Smooth muscle cell (in vitro differentiated cells): ENCODE measurements around the gene NOP9. TPM values are rescaled to one million over a fixed set of nuclear protein-coding genes. Genes with fewer than 3 reads are reported as not detected.

ENCODE experiments used
- DNase-seq: peaks from one replicate; lab custom pipeline; 2025; ENCODE audit not compliant: unreplicated experiment; lab: John Stamatoyannopoulos, UW
- H2AFZ ChIP-seq: fragments of 200-600 bp; sonication (generic); 2 replicates; pipeline ENCODE4 v1.6.0; 2016; ENCODE audit warnings: antibody characterized with exemption, low read depth, mild to moderate bottlenecking
- H3F3A ChIP-seq: fragments of 200-600 bp; sonication (generic); 2 replicates; pipeline ENCODE4 v1.6.0; 2017; ENCODE audit warnings: antibody characterized with exemption, low read depth
- H3K27ac ChIP-seq: fragments of 200-600 bp; sonication (generic); 2 replicates; pipeline ENCODE4 v1.5.1; 2016; ENCODE audit warnings: low read depth, mild to moderate bottlenecking
- H3K27me3 ChIP-seq: fragments of 200-600 bp; sonication (generic); 2 replicates; pipeline ENCODE4 v1.6.1; 2016; ENCODE audit warnings: low read depth, mild to moderate bottlenecking
- H3K36me3 ChIP-seq: fragments of 200-600 bp; sonication (generic); 2 replicates; pipeline ENCODE4 v1.5.1; 2016; ENCODE audit warnings: low read depth
- H3K4me1 ChIP-seq: fragments of 200-600 bp; sonication (generic); 2 replicates; pipeline ENCODE4 v1.5.1; 2016; ENCODE audit warnings: low read depth
- H3K4me2 ChIP-seq: fragments of 200-600 bp; sonication (generic); 2 replicates; pipeline ENCODE4 v1.6.0; 2016; ENCODE audit warnings: mild to moderate bottlenecking
- H3K4me3 ChIP-seq: fragments of 200-600 bp; sonication (generic); 2 replicates; pipeline ENCODE4 v1.5.1; 2016; ENCODE audit warnings: mild to moderate bottlenecking
- H3K79me2 ChIP-seq: fragments of 200-600 bp; sonication (generic); 2 replicates; pipeline ENCODE4 v1.6.0; 2016; ENCODE audit warnings: low read depth, mild to moderate bottlenecking
- H3K9ac ChIP-seq: fragments of 200-600 bp; sonication (generic); 2 replicates; pipeline ENCODE4 v1.6.0; 2016; ENCODE audit warnings: low read depth
- H3K9me3 ChIP-seq: fragments of 200-600 bp; sonication (generic); replicated peaks from 2 replicates; pipeline ENCODE4 v1.5.1; 2016; ENCODE audit warnings: low read depth
- H4K20me1 ChIP-seq: fragments of 200-600 bp; sonication (generic); 2 replicates; pipeline ENCODE4 v1.6.0; 2016; ENCODE audit warnings: low read depth
- WGBS: methylation state at CpG from one replicate; pipeline ENCODE4 v1.1.7; 2016; ENCODE audit warnings: low lambda C conversion rate; 5-methylcytosine and 5-hydroxymethylcytosine counted together
- polyA plus RNA-seq: library from polyadenylated mRNA; unstranded; fragments of >200 nt; fragmentation: Nextera tagmentation; extraction: Ambion mirVana; gene quantifications from 2 replicates; pipeline ENCODE4 v1.2.1, GENCODE V29; 2016
- total RNA-seq: library from RNA; depleted of rRNA; stranded (reverse); fragments of >200 nt; gene quantifications from 2 replicates; pipeline ENCODE4 v1.2.3, GENCODE V29; 2014
- TF ChIP-seq, protein P1 (sequence below): fragments of 200-600 bp; sonication (generic); IDR thresholded peaks from 2 replicates; pipeline ENCODE4 v1.5.1; 2017; ENCODE audit warnings: borderline replicate concordance, mild to moderate bottlenecking, antibody characterized with exemption; ENCODE audit not compliant: insufficient read depth, poor library complexity, severe bottlenecking

The NOP9 gene
- total and polyA plus RNA-seq, 2 experiments from 2014 or later: 3.3 to 9.3 TPM

DNA sequence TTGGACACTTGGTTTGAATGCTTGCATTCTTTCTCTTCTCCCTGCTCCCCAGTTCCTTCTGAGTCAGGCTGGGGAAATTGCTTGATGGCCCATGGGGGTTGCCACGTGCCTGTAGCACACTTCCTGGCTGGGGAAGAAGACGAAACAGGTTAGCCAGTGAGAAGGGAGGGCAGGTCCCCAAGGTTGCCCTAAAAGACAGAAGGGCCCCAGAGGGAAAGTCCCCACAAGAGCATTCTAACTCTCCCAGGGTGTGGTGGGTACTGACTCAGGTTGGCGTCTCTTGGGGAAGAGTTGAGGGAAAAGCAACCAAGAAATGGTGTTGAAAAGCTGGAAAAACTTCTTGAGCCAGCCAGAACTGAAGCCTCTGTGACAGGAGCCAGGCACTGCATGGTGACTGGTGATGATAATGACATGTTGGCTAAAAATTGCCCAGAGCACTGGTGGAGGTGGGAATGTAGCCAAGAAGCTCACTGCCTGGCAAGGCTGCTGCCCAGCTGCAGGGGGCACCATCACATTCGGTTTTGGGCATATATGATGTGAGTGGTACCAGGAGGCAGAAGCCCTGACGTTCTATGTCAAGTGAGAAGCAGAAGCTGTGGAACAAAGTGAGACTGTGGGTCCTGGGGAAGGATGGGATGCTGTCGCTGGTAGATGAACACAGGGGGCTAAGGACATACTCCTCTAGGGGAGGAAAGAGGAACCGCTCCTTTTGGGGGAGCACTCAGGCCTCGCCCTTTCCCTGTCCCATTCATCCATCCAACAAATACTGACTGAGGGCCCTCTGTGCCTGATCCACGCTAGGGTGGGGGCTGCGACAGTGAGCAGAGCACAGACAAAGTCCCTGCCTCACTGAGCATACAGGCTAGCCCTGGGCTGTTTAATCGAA lies 20.1 kb upstream of the NOP9 start:
- Histone ChIP-seq H2AFZ (no peak overlapping the region), H3K27ac (no peak overlapping the region), H3K9me3 (no peaks in the 10 kb centered on the region)

DNA sequence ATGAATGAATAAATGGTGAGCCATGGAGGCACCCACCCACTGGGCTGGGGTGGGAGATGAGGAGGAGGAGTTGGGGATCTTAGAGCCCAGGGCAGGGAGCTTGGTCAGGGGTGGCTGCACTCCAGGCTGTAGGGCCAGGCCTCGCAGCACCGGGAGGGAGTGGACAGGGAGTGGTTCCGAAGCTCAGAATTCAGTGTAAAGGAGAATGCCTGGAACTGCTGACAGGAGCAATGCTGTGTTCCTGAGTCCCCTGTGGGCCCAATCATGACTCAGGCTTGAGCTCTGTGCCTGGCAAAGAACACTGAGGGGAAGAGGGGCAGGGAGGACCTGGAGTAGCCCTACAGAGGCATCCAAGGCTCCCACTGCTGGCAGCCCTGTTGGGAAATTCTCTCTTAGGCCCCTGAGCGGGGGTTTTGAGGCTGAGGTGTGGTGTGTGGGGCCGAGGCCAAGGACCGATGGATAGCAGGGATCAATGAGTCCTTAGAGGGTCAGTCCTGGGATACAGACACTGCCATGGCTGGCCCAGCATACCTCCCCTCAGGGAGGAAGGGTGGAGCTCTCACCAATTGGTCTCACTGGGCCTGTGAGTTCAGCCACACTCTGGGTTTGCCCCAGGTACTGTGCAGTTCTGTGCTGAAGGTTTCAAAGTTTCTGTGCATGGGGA lies 18.7 kb upstream of the NOP9 start:
- H3K79me2 ChIP-seq: no peaks in the 10 kb centered on the region
- H3K27me3 ChIP-seq: no peaks in the 10 kb centered on the region
- no peak overlapping the region for H3K4me3 ChIP-seq
- DNase-seq: no peak
- TF ChIP-seq, protein P1, sequence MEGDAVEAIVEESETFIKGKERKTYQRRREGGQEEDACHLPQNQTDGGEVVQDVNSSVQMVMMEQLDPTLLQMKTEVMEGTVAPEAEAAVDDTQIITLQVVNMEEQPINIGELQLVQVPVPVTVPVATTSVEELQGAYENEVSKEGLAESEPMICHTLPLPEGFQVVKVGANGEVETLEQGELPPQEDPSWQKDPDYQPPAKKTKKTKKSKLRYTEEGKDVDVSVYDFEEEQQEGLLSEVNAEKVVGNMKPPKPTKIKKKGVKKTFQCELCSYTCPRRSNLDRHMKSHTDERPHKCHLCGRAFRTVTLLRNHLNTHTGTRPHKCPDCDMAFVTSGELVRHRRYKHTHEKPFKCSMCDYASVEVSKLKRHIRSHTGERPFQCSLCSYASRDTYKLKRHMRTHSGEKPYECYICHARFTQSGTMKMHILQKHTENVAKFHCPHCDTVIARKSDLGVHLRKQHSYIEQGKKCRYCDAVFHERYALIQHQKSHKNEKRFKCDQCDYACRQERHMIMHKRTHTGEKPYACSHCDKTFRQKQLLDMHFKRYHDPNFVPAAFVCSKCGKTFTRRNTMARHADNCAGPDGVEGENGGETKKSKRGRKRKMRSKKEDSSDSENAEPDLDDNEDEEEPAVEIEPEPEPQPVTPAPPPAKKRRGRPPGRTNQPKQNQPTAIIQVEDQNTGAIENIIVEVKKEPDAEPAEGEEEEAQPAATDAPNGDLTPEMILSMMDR: no peak
- H3K9ac ChIP-seq: no peak overlapping the region
- WGBS: 86% methylated on average over 6 of the region's 6 CpGs
- H3K9me3 ChIP-seq: no peaks in the 10 kb centered on the region
- no peaks in the 10 kb centered on the region for H3K4me1 ChIP-seq
- H3K27ac ChIP-seq: no peak overlapping the region
- H3K36me3 ChIP-seq: no peaks in the 10 kb centered on the region
- H2AFZ ChIP-seq: no peak overlapping the region
- no peaks in the 10 kb centered on the region for H3F3A ChIP-seq
- no peak overlapping the region for H3K4me2 ChIP-seq
- no peaks in the 10 kb centered on the region for H4K20me1 ChIP-seq

More for the DNA sequence above, 20.1 kb upstream of the NOP9 start:
- Histone ChIP-seq H3K9ac (no peak overlapping the region), H3K27me3 (no peaks in the 10 kb centered on the region), H4K20me1 (no peaks in the 10 kb centered on the region), H3K4me2 (no peak overlapping the region), H3K4me1 (no peaks in the 10 kb centered on the region), H3K36me3 (no peaks in the 10 kb centered on the region), H3K4me3 (no peak overlapping the region), H3F3A (no peaks in the 10 kb centered on the region), H3K79me2 (no peaks in the 10 kb centered on the region)
- TF ChIP-seq, protein P1: no peak
- 85% methylated on average over 11 of the region's 11 CpGs for WGBS
- no peak for DNase-seq

DNA sequence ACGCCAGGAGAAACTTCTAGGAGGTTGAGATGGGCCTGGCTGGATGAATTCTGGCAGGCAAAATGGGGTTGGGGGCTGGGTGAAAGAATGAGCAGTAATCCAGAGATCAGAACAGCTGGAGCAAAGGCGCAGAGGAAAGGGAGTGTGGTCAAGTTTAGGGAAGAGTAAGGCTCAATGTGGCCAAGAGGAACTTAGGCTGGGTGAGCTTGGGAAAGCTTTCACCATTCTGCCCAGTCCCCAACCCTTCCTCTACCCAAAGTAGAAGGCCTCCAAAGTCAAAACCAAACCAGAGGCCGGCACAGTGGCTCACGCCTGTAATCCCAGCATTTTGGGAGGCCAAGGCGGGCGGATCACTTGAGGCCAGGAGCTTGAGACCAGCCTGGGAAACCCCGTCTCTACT lies 18.0 kb upstream of the NOP9 start:
- Histone ChIP-seq H3K27ac (no peak overlapping the region), H3K4me3 (no peak overlapping the region), H3K36me3 (no peaks in the 10 kb centered on the region), H2AFZ (no peak overlapping the region), H3K27me3 (no peaks in the 10 kb centered on the region), H4K20me1 (no peaks in the 10 kb centered on the region), H3K9me3 (no peaks in the 10 kb centered on the region), H3K9ac (no peak overlapping the region), H3K4me2 (no peak overlapping the region), H3F3A (no peaks in the 10 kb centered on the region), H3K4me1 (no peaks in the 10 kb centered on the region), H3K79me2 (no peaks in the 10 kb centered on the region)
- WGBS: 93% methylated on average over 7 of the region's 7 CpGs
- TF ChIP-seq, protein P1: no peak
- DNase-seq: no peak
